Suprapubic skin (tissue), 4 donors: ENCODE results near the gene CLDN18. TPM values are rescaled to one million over a fixed set of nuclear protein-coding genes. Genes with fewer than 3 reads are reported as not detected.

Source experiments
- DNase-seq, 2 donors: peaks; one replicate each; pipeline ENCODE4 v3.0.0-alpha.2; 2019; ENCODE audit warnings: low spot score in 2 of 2
- H3K27ac ChIP-seq: fragments of 200-600 bp; sonication (generic); one replicate; pipeline ENCODE4 v1.5.1; 2019
- H3K27me3 ChIP-seq: fragments of 200-600 bp; sonication (generic); one replicate; pipeline ENCODE4 v1.5.1; 2019
- H3K36me3 ChIP-seq: fragments of 200-600 bp; sonication (generic); one replicate; pipeline ENCODE4 v1.5.1; 2019
- H3K4me1 ChIP-seq: fragments of 200-600 bp; sonication (generic); one replicate; pipeline ENCODE4 v1.5.1; 2019
- H3K4me3 ChIP-seq: fragments of 200-600 bp; sonication (generic); one replicate; pipeline ENCODE4 v1.5.1; 2019; ENCODE audit warnings: mild to moderate bottlenecking
- H3K9me3 ChIP-seq: fragments of 200-600 bp; sonication (generic); one replicate; pipeline ENCODE4 v1.5.1; 2019
- CTCF ChIP-seq, 2 donors: fragments of 200-600 bp in 1 of 2; fragments of 450-650 bp in 1 of 2; sonication (generic) in 1 of 2; IDR thresholded peaks; one replicate each; pipeline ENCODE4 v1.5.1; 2016 to 2019; ENCODE audit warnings: antibody characterized with exemption in 2 of 2, mild to moderate bottlenecking in 1 of 2, moderate library complexity in 1 of 2
- EP300 ChIP-seq: sonication (generic); formaldehyde crosslinking; IDR thresholded peaks from one replicate; pipeline ENCODE4 v1.6.1; 2017; ENCODE audit warnings: antibody characterized with exemption
- POLR2A ChIP-seq, 2 donors: fragments of 450-650 bp; IDR thresholded peaks; one replicate each; pipeline ENCODE4 v1.6.1; 2017; ENCODE audit warnings: antibody characterized with exemption in 2 of 2, mild to moderate bottlenecking in 2 of 2, moderate library complexity in 2 of 2
- POLR2AphosphoS5 ChIP-seq, 3 donors: sonication (generic); formaldehyde crosslinking; IDR thresholded peaks; one replicate each; pipeline ENCODE4 v1.6.1; 2017; ENCODE audit warnings: antibody characterized with exemption in 3 of 3
- WGBS: methylation state at CpG from one replicate; pipeline ENCODE4 v1.1.5; 2018; 5-methylcytosine and 5-hydroxymethylcytosine counted together
- total RNA-seq, 4 donors: library from RNA; depleted of rRNA; stranded (reverse); fragments of >200 nt; gene quantifications; one replicate each; pipeline ENCODE4 v1.1.0, GENCODE V29; 2016

The CLDN18 gene
- total RNA-seq, 4 donors from 2014 or later: not detected

- Histone ChIP-seq H3K4me3 (no peak overlapping the region), H3K36me3 (peaks cover 30% of the 10 kb centered on the region), H3K27ac (no peak overlapping the region), H3K27me3 (no peaks in the 10 kb centered on the region), H3K4me1 (peaks cover 20% of the 10 kb centered on the region), H3K9me3 (no peaks in the 10 kb centered on the region)
- no peak for DNase-seq
- TF ChIP-seq CTCF (IDR thresholded peaks at IDR 0.05) (no peak), EP300 (no peak), POLR2AphosphoS5 (IDR thresholded peaks at IDR 0.05) (no peak), POLR2A (IDR thresholded peaks at IDR 0.05) (no peak)
- WGBS: 83% methylated on average over 4 of the region's 4 CpGs
Observed at GRCh38 chr3:138078096-138078495, 68.1 kb downstream of the CLDN18 start.

- H3K9me3 ChIP-seq: no peaks in the 10 kb centered on the region
Observed at GRCh38 chr3:138078901-138079344, 69.0 kb downstream of the CLDN18 start.

GRCh38 chr3:138079901-138080300 is 69.9 kb downstream of the CLDN18 start:
- no peak for DNase-seq
- no peak for TF ChIP-seq CTCF (IDR thresholded peaks at IDR 0.05)
- no peak for TF ChIP-seq EP300
- no peak for TF ChIP-seq POLR2A (IDR thresholded peaks at IDR 0.05)
- TF ChIP-seq POLR2AphosphoS5 (IDR thresholded peaks at IDR 0.05): no peak
- H3K4me3 ChIP-seq: no peak overlapping the region
- H3K27ac ChIP-seq: no peak overlapping the region
- H3K36me3 ChIP-seq: peaks cover 45% of the 10 kb centered on the region
- H3K9me3 ChIP-seq: no peaks in the 10 kb centered on the region
- peaks cover 20% of the 10 kb centered on the region for H3K4me1 ChIP-seq
- no peaks in the 10 kb centered on the region for H3K27me3 ChIP-seq
- WGBS: 96% methylated on average over 5 of the region's 5 CpGs

More at GRCh38 chr3:138078901-138079344, 69.0 kb downstream of the CLDN18 start:
- Histone ChIP-seq H3K4me3 (no peak overlapping the region), H3K27me3 (no peaks in the 10 kb centered on the region), H3K36me3 (peaks cover 38% of the 10 kb centered on the region), H3K27ac (no peak overlapping the region), H3K4me1 (peaks cover 20% of the 10 kb centered on the region)
- DNase-seq: no peak
- TF ChIP-seq CTCF (IDR thresholded peaks at IDR 0.05) (no peak), POLR2A (IDR thresholded peaks at IDR 0.05) (no peak), POLR2AphosphoS5 (IDR thresholded peaks at IDR 0.05) (no peak), EP300 (no peak)
- 72% methylated on average over 1 of the region's 1 CpG for WGBS

GRCh38 chr3:138081371-138082084 is 71.6 kb downstream of the CLDN18 start:
- no peak overlapping the region for H3K27ac ChIP-seq
- DNase-seq: no peak
- no peaks in the 10 kb centered on the region for H3K27me3 ChIP-seq
- H3K4me1 ChIP-seq: peaks cover 20% of the 10 kb centered on the region
- 58% methylated on average over 5 of the region's 5 CpGs for WGBS
- no peak overlapping the region for H3K4me3 ChIP-seq
- TF ChIP-seq POLR2AphosphoS5 (IDR thresholded peaks at IDR 0.05): no peak
- TF ChIP-seq EP300: no peak
- TF ChIP-seq POLR2A (IDR thresholded peaks at IDR 0.05): no peak
- no peak for TF ChIP-seq CTCF (IDR thresholded peaks at IDR 0.05)
- H3K36me3 ChIP-seq: peaks cover 39% of the 10 kb centered on the region
- H3K9me3 ChIP-seq: no peaks in the 10 kb centered on the region

GRCh38 chr3:138082085-138082991 is 72.4 kb downstream of the CLDN18 start:
- no peak for TF ChIP-seq EP300
- TF ChIP-seq POLR2A (IDR thresholded peaks at IDR 0.05): no peak
- TF ChIP-seq POLR2AphosphoS5 (IDR thresholded peaks at IDR 0.05): no peak
- TF ChIP-seq CTCF (IDR thresholded peaks at IDR 0.05): no peak
- peaks cover 37% of the 10 kb centered on the region for H3K36me3 ChIP-seq
- 40% methylated on average over 8 of the region's 8 CpGs for WGBS
- H3K4me1 ChIP-seq: peaks cover 20% of the 10 kb centered on the region
- DNase-seq: no peak
- H3K9me3 ChIP-seq: no peaks in the 10 kb centered on the region
- no peaks in the 10 kb centered on the region for H3K27me3 ChIP-seq
- H3K27ac ChIP-seq: peak overlapping the region; percentile 12
- H3K4me3 ChIP-seq: no peak overlapping the region
